ENCODE measurements around the gene CERT1.
A peak's percentile ranks its signal among the peaks of the same experiment; 100 is the strongest.

The CERT1 gene

GRCh38 chr5:75363726-75364495 lies 147.5 kb downstream of the CERT1 start:
- TF ChIP-seq EZH2 (IDR thresholded peaks at IDR 0.05) (no peak), POLR2AphosphoS5 (IDR thresholded peaks at IDR 0.05; ENCODE audit: borderline replicate concordance, low read depth, low read length) (peak; percentile 3; the same call in 1 of the 2 replicates)
- no peak overlapping the region for H3K9ac ChIP-seq (ENCODE audit: insufficient read length)
- no peaks in the 10 kb centered on the region for H3K9me3 ChIP-seq (ENCODE audit: low read depth, low read length)
- 0 out of 2 replicates have a peak overlapping the region, but pooled peaks have one; percentile 40 for H3K27ac ChIP-seq
- H3K4me3 ChIP-seq: no peak overlapping the region
- no peak for DNase-seq (ENCODE audit: low read depth, low spot score)
- H3K36me3 ChIP-seq (ENCODE audit: insufficient read depth, low read length): peaks cover 42% of the 10 kb centered on the region

- H3K36me3 ChIP-seq (ENCODE audit: insufficient read depth, low read length): peaks cover 49% of the 10 kb centered on the region
- no peak overlapping the region for H3K27ac ChIP-seq
- no peak for TF ChIP-seq POLR2AphosphoS5 (IDR thresholded peaks at IDR 0.05; ENCODE audit: borderline replicate concordance, low read depth, low read length)
- TF ChIP-seq FOXP2 (optimal IDR thresholded peaks at IDR 0.05; ENCODE audit: control extremely low read depth, extremely low read length, insufficient read depth): no peak
- no peak for TF ChIP-seq EZH2 (IDR thresholded peaks at IDR 0.05)
Observed at GRCh38 chr5:75363111-75363510, 148.3 kb downstream of the CERT1 start.

GRCh38 chr5:75362474-75362975 lies 148.9 kb downstream of the CERT1 start:
- no peak overlapping the region for H3K9ac ChIP-seq (ENCODE audit: insufficient read length)
- no peak for DNase-seq (ENCODE audit: low read depth, low spot score)
- peaks cover 55% of the 10 kb centered on the region for H3K36me3 ChIP-seq (ENCODE audit: insufficient read depth, low read length)
- H3K4me3 ChIP-seq: no peak overlapping the region
- no peak for TF ChIP-seq POLR2AphosphoS5 (IDR thresholded peaks at IDR 0.05; ENCODE audit: borderline replicate concordance, low read depth, low read length)
- no peak for TF ChIP-seq FOXP2 (optimal IDR thresholded peaks at IDR 0.05; ENCODE audit: control extremely low read depth, extremely low read length, insufficient read depth)
- no peak for TF ChIP-seq EZH2 (IDR thresholded peaks at IDR 0.05)
- H3K9me3 ChIP-seq (ENCODE audit: low read depth, low read length): no peaks in the 10 kb centered on the region
- peak overlapping the region; percentile 52; the same call in 1 of the 2 replicates for H3K27ac ChIP-seq

More at GRCh38 chr5:75363111-75363510, 148.3 kb downstream of the CERT1 start:
- no peaks in the 10 kb centered on the region for H3K9me3 ChIP-seq (ENCODE audit: low read depth, low read length)
- no peak for DNase-seq (ENCODE audit: low read depth, low spot score)
- H3K4me3 ChIP-seq: no peak overlapping the region
- no peak overlapping the region for H3K9ac ChIP-seq (ENCODE audit: insufficient read length)

GRCh38 chr5:75361310-75361709 lies 150.1 kb downstream of the CERT1 start:
- no peak overlapping the region for H3K4me3 ChIP-seq
- no peaks in the 10 kb centered on the region for H3K9me3 ChIP-seq (ENCODE audit: low read depth, low read length)
- no peak for TF ChIP-seq FOXP2 (optimal IDR thresholded peaks at IDR 0.05; ENCODE audit: control extremely low read depth, extremely low read length, insufficient read depth)
- no peak for TF ChIP-seq EZH2 (IDR thresholded peaks at IDR 0.05)
- no peak for TF ChIP-seq POLR2AphosphoS5 (IDR thresholded peaks at IDR 0.05; ENCODE audit: borderline replicate concordance, low read depth, low read length)
- DNase-seq (ENCODE audit: low read depth, low spot score): no peak
- no peak overlapping the region for H3K9ac ChIP-seq (ENCODE audit: insufficient read length)
- 0 out of 2 replicates have a peak overlapping the region, but pooled peaks have one; percentile 43 for H3K27ac ChIP-seq
- H3K36me3 ChIP-seq (ENCODE audit: insufficient read depth, low read length): peaks cover 67% of the 10 kb centered on the region

- DNase-seq (ENCODE audit: low read depth, low spot score): no peak
- TF ChIP-seq EZH2 (IDR thresholded peaks at IDR 0.05) (no peak), FOXP2 (optimal IDR thresholded peaks at IDR 0.05; ENCODE audit: control extremely low read depth, extremely low read length, insufficient read depth) (no peak), POLR2AphosphoS5 (IDR thresholded peaks at IDR 0.05; ENCODE audit: borderline replicate concordance, low read depth, low read length) (no peak)
- H3K9me3 ChIP-seq (ENCODE audit: low read depth, low read length): no peaks in the 10 kb centered on the region
- peaks cover 96% of the 10 kb centered on the region for H3K36me3 ChIP-seq (ENCODE audit: insufficient read depth, low read length)
- no peak overlapping the region for H3K4me3 ChIP-seq
- no peak overlapping the region for H3K27ac ChIP-seq
- no peak overlapping the region for H3K9ac ChIP-seq (ENCODE audit: insufficient read length)
Observed at GRCh38 chr5:75358117-75358516, 153.3 kb downstream of the CERT1 start.

- no peaks in the 10 kb centered on the region for H3K9me3 ChIP-seq (ENCODE audit: low read depth, low read length)
- no peak for TF ChIP-seq POLR2AphosphoS5 (IDR thresholded peaks at IDR 0.05; ENCODE audit: borderline replicate concordance, low read depth, low read length)
- no peak for TF ChIP-seq EZH2 (IDR thresholded peaks at IDR 0.05)
- TF ChIP-seq FOXP2 (optimal IDR thresholded peaks at IDR 0.05; ENCODE audit: control extremely low read depth, extremely low read length, insufficient read depth): no peak
- H3K9ac ChIP-seq (ENCODE audit: insufficient read length): no peak overlapping the region
- peaks cover 95% of the 10 kb centered on the region for H3K36me3 ChIP-seq (ENCODE audit: insufficient read depth, low read length)
- DNase-seq (ENCODE audit: low read depth, low spot score): no peak
- H3K27ac ChIP-seq: no peak overlapping the region
- no peak overlapping the region for H3K4me3 ChIP-seq
Observed at GRCh38 chr5:75356719-75357118, 154.7 kb downstream of the CERT1 start.

GRCh38 chr5:75355236-75355635 lies 156.2 kb downstream of the CERT1 start:
- DNase-seq (ENCODE audit: low read depth, low spot score): no peak
- Histone ChIP-seq H3K4me3 (no peak overlapping the region), H3K9ac (ENCODE audit: insufficient read length) (no peak overlapping the region), H3K27ac (no peak overlapping the region), H3K9me3 (ENCODE audit: low read depth, low read length) (no peaks in the 10 kb centered on the region), H3K36me3 (ENCODE audit: insufficient read depth, low read length) (peaks cover 95% of the 10 kb centered on the region)
- TF ChIP-seq FOXP2 (optimal IDR thresholded peaks at IDR 0.05; ENCODE audit: control extremely low read depth, extremely low read length, insufficient read depth): no peak
- no peak for TF ChIP-seq POLR2AphosphoS5 (IDR thresholded peaks at IDR 0.05; ENCODE audit: borderline replicate concordance, low read depth, low read length)
- no peak for TF ChIP-seq EZH2 (IDR thresholded peaks at IDR 0.05)

GRCh38 chr5:75351139-75351926 lies 160.1 kb downstream of the CERT1 start:
- no peaks in the 10 kb centered on the region for H3K9me3 ChIP-seq (ENCODE audit: low read depth, low read length)
- no peak overlapping the region for H3K9ac ChIP-seq (ENCODE audit: insufficient read length)
- no peak overlapping the region for H3K4me3 ChIP-seq
- DNase-seq (ENCODE audit: low read depth, low spot score): no peak
- TF ChIP-seq FOXP2 (optimal IDR thresholded peaks at IDR 0.05; ENCODE audit: control extremely low read depth, extremely low read length, insufficient read depth): no peak
- no peak for TF ChIP-seq POLR2AphosphoS5 (IDR thresholded peaks at IDR 0.05; ENCODE audit: borderline replicate concordance, low read depth, low read length)
- TF ChIP-seq EZH2 (IDR thresholded peaks at IDR 0.05): no peak
- H3K27ac ChIP-seq: no peak overlapping the region
- peaks cover 94% of the 10 kb centered on the region for H3K36me3 ChIP-seq (ENCODE audit: insufficient read depth, low read length)
